Measurements from ENCODE around the gene PILRB. TPM values are rescaled to one million over a fixed set of nuclear protein-coding genes. Genes with fewer than 3 reads are reported as not detected.

Gene PILRB
- polyA plus RNA-seq, 1 donor from 2014 or later = 222 TPM

DNA sequence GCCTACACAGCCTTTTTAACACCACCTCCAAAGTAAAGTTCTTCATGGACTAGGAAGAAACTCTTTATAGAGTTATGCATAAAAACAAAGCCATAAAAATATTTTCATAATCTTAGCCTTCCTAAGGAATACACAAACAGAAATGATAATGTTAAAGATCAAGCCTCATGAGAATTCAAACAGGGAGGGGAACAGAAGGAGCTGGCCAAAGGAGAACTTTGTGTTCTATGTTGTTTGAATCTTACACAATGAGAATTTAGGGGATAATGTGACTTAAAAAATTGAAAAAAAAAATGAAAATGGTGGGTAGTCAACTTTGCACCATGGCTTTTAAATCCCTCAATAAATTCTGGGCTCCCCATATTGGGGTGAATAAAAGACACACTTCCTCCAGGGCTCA lies 9.1 kb upstream of the PILRB start:
- no peak for TF ChIP-seq POLR2AphosphoS5 (IDR thresholded peaks at IDR 0.05)
- Histone ChIP-seq H3K9ac (ENCODE audit: low read length) (no peak overlapping the region), H3K36me3 (ENCODE audit: insufficient read depth, low read length) (no peaks in the 10 kb centered on the region), H3K9me3 (ENCODE audit: low read length) (no peaks in the 10 kb centered on the region), H2AFZ (ENCODE audit: low read depth, low read length) (no peak overlapping the region), H3K4me2 (ENCODE audit: low read length) (no peak overlapping the region), H3K79me2 (replicated peaks; ENCODE audit: insufficient read depth, low read length) (no peaks in the 10 kb centered on the region), H3K4me3 (ENCODE audit: low read length) (no peak overlapping the region), H3F3A (ENCODE audit: insufficient read depth, low read length, poor library complexity, severe bottlenecking) (no peaks in the 10 kb centered on the region), H3K9me2 (ENCODE audit: insufficient read depth, low read length) (no peaks in the 10 kb centered on the region), H3K27me3 (ENCODE audit: insufficient read depth, low read depth, low read length) (no peaks in the 10 kb centered on the region), H4K20me1 (ENCODE audit: insufficient read depth) (no peaks in the 10 kb centered on the region), H3K27ac (ENCODE audit: low read length) (no peak overlapping the region)

GRCh38 chr7:100349757-100350156 lies 8.2 kb upstream of the PILRB start:
- no peaks in the 10 kb centered on the region for H3K36me3 ChIP-seq (ENCODE audit: insufficient read depth, low read length)
- no peaks in the 10 kb centered on the region for H4K20me1 ChIP-seq (ENCODE audit: insufficient read depth)
- H3K27me3 ChIP-seq (ENCODE audit: insufficient read depth, low read depth, low read length) = no peaks in the 10 kb centered on the region
- H2AFZ ChIP-seq (ENCODE audit: low read depth, low read length) = no peak overlapping the region
- H3K4me2 ChIP-seq (ENCODE audit: low read length) = no peak overlapping the region
- H3F3A ChIP-seq (ENCODE audit: insufficient read depth, low read length, poor library complexity, severe bottlenecking) = no peaks in the 10 kb centered on the region
- no peak overlapping the region for H3K27ac ChIP-seq (ENCODE audit: low read length)
- H3K79me2 ChIP-seq (replicated peaks; ENCODE audit: insufficient read depth, low read length) = no peaks in the 10 kb centered on the region
- H3K9ac ChIP-seq (ENCODE audit: low read length) = no peak overlapping the region
- no peaks in the 10 kb centered on the region for H3K9me3 ChIP-seq (ENCODE audit: low read length)
- H3K9me2 ChIP-seq (ENCODE audit: insufficient read depth, low read length) = no peaks in the 10 kb centered on the region
- H3K4me3 ChIP-seq (ENCODE audit: low read length) = no peak overlapping the region
- TF ChIP-seq TAF1 (IDR thresholded peaks at IDR 0.05; ENCODE audit: low read depth) = no peak
- no peak for TF ChIP-seq POLR2AphosphoS5 (IDR thresholded peaks at IDR 0.05)
- no peak for TF ChIP-seq EP300 (conservative IDR thresholded peaks at IDR 0.05; ENCODE audit: poor library complexity, severe bottlenecking)
- TF ChIP-seq REST (IDR thresholded peaks at IDR 0.05; ENCODE audit: borderline replicate concordance) = no peak
- TF ChIP-seq EZH2 (IDR thresholded peaks at IDR 0.05; ENCODE audit: borderline replicate concordance, insufficient read depth, low read length, poor library complexity, severe bottlenecking) = no peak
- no peak for TF ChIP-seq RAD21 (conservative IDR thresholded peaks at IDR 0.05)
- TF ChIP-seq SMC3 (conservative IDR thresholded peaks at IDR 0.05; ENCODE audit: poor library complexity) = no peak
- no peak for TF ChIP-seq MXI1 (conservative IDR thresholded peaks at IDR 0.05; ENCODE audit: poor library complexity, severe bottlenecking)
- TF ChIP-seq, protein P1, sequence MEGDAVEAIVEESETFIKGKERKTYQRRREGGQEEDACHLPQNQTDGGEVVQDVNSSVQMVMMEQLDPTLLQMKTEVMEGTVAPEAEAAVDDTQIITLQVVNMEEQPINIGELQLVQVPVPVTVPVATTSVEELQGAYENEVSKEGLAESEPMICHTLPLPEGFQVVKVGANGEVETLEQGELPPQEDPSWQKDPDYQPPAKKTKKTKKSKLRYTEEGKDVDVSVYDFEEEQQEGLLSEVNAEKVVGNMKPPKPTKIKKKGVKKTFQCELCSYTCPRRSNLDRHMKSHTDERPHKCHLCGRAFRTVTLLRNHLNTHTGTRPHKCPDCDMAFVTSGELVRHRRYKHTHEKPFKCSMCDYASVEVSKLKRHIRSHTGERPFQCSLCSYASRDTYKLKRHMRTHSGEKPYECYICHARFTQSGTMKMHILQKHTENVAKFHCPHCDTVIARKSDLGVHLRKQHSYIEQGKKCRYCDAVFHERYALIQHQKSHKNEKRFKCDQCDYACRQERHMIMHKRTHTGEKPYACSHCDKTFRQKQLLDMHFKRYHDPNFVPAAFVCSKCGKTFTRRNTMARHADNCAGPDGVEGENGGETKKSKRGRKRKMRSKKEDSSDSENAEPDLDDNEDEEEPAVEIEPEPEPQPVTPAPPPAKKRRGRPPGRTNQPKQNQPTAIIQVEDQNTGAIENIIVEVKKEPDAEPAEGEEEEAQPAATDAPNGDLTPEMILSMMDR (IDR thresholded peaks at IDR 0.05; ENCODE audit: poor library complexity, severe bottlenecking) = no peak

GRCh38 chr7:100351657-100352058 lies 6.3 kb upstream of the PILRB start:
- H3K9me2 ChIP-seq (ENCODE audit: insufficient read depth, low read length) = no peaks in the 10 kb centered on the region
- H3K36me3 ChIP-seq (ENCODE audit: insufficient read depth, low read length) = no peaks in the 10 kb centered on the region
- no peaks in the 10 kb centered on the region for H4K20me1 ChIP-seq (ENCODE audit: insufficient read depth)
- H3K4me2 ChIP-seq (ENCODE audit: low read length) = no peak overlapping the region
- no peak overlapping the region for H3K9ac ChIP-seq (ENCODE audit: low read length)
- H2AFZ ChIP-seq (ENCODE audit: low read depth, low read length) = no peak overlapping the region
- no peak overlapping the region for H3K4me3 ChIP-seq (ENCODE audit: low read length)
- H3K9me3 ChIP-seq (ENCODE audit: low read length) = no peaks in the 10 kb centered on the region
- no peaks in the 10 kb centered on the region for H3K27me3 ChIP-seq (ENCODE audit: insufficient read depth, low read depth, low read length)
- no peaks in the 10 kb centered on the region for H3F3A ChIP-seq (ENCODE audit: insufficient read depth, low read length, poor library complexity, severe bottlenecking)
- no peaks in the 10 kb centered on the region for H3K79me2 ChIP-seq (replicated peaks; ENCODE audit: insufficient read depth, low read length)
- no peak for TF ChIP-seq TAF1 (IDR thresholded peaks at IDR 0.05; ENCODE audit: low read depth)
- no peak for TF ChIP-seq RAD21 (conservative IDR thresholded peaks at IDR 0.05)
- TF ChIP-seq EZH2 (IDR thresholded peaks at IDR 0.05; ENCODE audit: borderline replicate concordance, insufficient read depth, low read length, poor library complexity, severe bottlenecking) = no peak
- TF ChIP-seq, protein P1 (IDR thresholded peaks at IDR 0.05; ENCODE audit: poor library complexity, severe bottlenecking) = no peak
- TF ChIP-seq MXI1 (conservative IDR thresholded peaks at IDR 0.05; ENCODE audit: poor library complexity, severe bottlenecking) = no peak
- no peak for TF ChIP-seq EP300 (conservative IDR thresholded peaks at IDR 0.05; ENCODE audit: poor library complexity, severe bottlenecking)
- TF ChIP-seq REST (IDR thresholded peaks at IDR 0.05; ENCODE audit: borderline replicate concordance) = no peak
- TF ChIP-seq POLR2AphosphoS5 (IDR thresholded peaks at IDR 0.05) = no peak
- no peak for TF ChIP-seq SMC3 (conservative IDR thresholded peaks at IDR 0.05; ENCODE audit: poor library complexity)
- no peak overlapping the region for H3K27ac ChIP-seq (ENCODE audit: low read length)

Data from neural cell (in vitro differentiated cells).